ENCODE data around the gene HRH3.

HRH3 gene

DNA sequence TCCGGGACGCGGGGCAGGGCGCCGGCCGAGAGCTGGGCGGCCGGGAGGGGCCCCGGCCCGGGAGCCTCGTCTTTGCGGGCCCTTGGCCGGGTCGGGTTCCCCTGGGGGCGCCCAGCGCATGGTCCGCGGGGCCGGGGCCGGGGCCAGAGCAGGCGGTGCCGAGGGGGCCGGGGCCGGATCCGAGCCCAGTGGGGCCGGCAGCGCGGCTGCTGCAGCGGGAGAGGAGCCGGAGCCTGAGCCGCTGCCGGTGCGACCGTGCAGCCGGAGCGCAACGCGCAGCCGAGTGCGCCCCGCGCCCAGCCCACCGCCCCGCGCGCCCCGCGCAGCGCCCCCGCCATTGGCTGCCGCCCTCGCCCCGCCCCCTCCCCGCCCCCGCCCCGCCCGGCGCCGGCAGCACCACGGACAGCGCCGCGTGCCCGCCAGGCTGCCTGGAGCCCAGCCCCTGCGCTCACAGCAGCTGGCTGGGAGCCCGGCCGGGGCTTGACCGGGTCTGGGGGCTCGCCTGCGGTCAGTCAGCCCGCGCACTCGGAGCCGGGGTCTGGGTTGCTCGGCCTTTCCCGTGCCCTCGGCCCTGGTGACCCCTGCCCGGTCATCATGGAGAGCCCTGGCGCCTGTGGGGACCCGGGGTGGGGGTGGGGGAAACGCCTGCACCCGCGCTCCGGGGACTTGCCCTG, at the start of gene HRH3:
HRH3 (minus strand) TSS at position 287 of the 674 bp plus-strand sequence. CDS start 308 bp downstream, outside the sequence.
- DNase-seq (ENCODE audit: low spot score) = peak; percentile 37

DNA sequence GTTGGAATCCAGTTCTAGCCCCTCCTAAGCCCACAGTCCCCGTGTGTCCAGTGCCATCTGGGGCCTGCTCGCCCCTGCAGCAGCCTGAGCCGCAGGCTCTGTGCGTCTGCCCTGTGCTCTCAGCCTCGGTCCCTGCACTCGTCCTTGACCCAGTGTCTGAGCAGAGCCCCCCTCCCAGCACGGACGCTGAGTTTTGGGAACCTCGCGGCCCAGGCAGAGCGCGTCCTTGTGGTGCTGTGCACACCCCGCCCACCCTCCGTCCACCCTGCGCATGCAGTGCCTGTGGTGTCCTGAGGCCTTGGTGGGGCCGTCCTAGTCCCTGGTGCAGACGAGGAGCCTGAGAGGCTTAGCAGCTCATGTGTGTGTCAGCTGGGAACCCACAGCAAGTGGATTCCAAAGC, 49.8 kb upstream of the HRH3 start:
- no peak for DNase-seq (ENCODE audit: low spot score)

DNA sequence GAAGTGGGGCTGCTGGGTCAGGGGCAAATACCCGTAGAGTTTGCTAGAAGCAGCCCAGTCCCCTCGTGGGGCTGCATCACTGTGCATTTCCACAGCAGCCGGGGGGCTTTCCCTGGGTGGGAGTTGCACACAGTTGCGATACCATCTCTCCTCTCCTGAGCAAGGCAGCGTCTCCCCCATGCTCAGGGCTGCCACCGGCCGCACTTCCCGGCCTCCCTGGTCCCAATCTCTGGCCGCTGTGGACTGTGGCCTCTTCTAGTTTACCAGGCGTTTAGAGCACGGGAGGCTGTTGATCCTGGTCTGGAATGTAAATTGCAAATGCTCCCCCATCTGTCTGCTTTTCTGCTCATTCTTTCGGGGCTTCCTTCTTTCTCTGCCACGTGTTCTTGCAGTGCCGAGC, 49.3 kb upstream of the HRH3 start:
- no peak for DNase-seq (ENCODE audit: low spot score)

DNA sequence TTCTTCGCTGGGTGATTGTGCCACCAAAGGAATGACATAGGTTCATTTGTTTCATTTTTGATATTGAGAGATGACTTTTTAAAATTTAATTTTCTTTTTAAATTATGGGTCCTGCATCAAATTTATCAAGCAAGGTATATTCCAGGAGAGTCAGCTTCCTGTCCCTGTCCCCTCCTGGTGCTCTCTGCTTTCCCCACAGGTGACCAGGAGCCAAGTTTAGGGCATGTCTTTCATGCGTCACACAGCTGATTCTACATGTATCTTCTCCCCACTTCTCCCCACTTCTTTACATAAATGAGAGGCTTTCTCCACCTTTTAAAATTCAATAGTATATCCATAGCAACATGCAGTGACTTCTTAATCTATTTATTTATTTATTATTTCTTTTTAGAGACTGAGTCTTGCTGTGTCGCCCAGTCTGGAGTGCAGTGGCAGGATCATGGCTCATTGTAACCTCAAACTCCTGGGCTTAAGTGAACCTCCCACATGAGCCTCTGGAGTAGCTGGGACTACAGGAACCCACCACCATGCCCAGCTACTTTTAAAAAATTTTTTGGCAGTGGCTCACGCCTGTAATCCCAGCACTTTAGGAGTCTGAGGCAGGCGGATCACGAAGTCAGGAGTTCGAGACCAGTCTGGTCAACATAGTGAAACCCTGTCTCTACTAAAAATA, 48.3 kb upstream of the HRH3 start:
- DNase-seq (ENCODE audit: low spot score) = no peak

DNA sequence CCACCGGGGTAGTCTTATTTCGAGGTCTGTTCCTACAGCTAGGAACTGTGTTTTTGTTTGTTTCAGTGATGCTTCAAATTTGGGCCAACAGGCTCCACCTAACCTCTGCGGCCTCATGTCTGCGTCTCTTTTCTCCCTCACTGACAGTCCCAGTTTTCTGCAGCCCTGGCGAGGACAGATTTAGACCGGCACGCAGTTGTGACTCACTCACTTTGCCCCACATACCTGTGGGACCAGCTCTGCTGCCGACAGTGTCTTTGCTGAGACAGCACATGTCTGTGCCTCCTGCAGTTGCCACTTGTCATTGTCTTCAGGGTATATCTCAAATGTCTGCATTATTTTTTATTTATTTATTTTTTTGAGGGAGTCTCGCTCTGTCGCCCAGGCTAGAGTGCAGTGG, 47.5 kb upstream of the HRH3 start:
- DNase-seq (ENCODE audit: low spot score) = no peak

DNA sequence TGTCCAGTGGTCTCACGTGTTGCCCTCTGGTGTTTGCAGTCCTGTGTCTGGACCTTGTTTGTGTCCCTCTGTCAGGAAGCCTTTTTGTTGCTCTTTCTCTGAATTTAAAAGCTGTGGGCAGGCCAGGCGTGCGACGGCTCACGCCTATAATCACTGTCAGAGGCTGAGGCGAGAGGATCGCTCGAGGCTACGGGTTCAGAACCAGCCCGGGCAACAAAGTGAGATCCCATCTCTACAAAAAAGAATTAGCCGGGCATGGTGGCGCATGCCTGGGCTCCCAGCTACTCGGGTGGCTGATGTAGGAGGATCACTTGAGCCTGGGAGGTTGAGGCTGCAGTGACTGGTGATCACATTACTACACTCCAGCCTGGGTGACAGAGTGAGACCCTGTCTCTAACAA, 46.8 kb upstream of the HRH3 start:
- DNase-seq (ENCODE audit: low spot score) = no peak

DNA sequence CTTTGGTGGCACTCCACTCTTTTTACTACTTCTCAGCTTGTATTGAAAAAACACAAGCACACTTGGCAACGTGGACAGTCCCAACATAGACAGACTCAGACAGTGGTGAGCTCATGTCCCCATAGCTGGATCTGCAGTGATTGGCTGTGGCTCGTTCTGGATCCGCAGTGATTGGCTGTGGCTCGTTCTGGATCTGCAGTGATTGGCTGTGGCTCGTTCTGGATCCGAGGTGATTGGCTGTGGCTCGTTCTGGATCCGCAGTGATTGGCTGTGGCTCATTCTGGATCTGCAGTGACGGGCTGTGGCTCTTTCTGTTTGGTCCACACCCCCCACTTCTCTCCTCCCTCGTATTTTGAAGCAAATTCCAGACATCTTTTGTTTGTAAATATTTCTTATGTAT, 46.3 kb upstream of the HRH3 start:
- DNase-seq (ENCODE audit: low spot score) = no peak

DNA sequence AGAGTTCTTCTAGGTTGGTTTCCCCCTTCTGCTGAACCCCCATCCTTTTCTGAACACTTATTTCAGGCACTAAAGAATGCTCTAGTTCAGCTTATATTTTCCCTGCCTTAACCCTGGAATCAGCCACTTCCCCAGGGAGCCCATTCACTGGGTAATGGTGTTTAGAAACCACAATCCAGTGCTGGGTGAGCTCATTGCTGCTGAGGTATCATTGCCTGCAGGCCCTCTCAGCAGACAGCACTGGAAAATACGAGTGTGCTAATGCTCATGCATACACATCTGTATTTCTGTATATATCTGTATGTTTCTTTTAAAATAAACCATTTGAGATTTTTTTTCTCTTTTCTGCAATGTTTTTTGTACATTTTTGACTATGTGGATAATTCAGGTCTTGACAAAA, 45.3 kb upstream of the HRH3 start:
- DNase-seq (ENCODE audit: low spot score) = no peak

DNA sequence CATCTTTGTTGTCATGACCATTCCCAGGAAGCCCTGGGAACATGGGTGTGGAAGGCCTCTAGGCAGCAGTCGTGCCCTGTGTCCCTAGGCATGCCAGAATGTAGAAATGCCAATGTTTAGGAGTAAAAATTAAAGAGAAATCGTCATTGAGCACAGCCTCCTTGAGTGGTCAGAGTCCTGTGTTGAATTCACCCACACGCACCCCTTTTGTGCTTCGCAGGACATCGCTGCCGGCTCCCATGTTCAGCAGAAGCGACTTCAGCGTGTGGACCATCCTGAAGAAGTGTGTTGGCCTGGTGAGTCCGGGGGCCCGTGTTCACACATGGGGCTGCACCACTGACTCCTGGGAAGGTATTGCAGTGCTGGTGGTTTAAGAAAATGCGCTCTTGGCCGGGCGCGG, 43.3 kb upstream of the HRH3 start:
- DNase-seq (ENCODE audit: low spot score) = no peak

DNA sequence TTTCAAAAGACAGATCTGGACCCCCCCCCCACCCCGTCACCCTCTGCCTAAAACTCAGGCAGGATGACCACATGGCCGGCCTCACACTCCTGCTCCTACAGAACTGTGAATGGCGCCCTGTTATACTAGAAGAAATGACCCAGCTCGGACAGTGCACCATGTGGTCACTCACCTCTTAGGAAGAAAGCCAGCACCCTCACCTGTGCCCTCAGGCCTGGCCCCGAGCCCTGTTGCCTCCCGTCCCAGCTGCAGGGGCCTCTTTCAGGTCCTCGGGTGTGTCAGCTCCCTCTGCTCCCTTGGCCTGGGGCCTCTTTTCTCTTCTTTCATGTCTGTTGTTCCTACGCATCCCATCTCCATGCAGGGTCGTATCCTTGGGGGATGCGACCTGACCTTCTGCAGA, 42.0 kb upstream of the HRH3 start:
- DNase-seq (ENCODE audit: low spot score) = no peak

DNA sequence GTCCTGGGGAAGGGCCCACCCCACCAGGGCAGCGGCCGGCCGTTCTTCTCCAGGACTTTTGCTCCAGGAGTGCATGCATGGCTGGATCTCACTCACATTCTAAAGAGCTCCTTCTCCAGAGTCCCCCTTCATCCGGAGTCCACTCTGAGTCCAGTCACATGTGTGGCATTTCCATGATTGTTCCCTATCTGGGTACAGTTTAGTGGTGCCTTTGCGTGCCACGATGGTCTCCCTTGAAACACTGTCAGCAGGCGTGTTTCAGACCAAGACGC, 39.2 kb upstream of the HRH3 start:
- DNase-seq (ENCODE audit: low spot score) = no peak

DNA sequence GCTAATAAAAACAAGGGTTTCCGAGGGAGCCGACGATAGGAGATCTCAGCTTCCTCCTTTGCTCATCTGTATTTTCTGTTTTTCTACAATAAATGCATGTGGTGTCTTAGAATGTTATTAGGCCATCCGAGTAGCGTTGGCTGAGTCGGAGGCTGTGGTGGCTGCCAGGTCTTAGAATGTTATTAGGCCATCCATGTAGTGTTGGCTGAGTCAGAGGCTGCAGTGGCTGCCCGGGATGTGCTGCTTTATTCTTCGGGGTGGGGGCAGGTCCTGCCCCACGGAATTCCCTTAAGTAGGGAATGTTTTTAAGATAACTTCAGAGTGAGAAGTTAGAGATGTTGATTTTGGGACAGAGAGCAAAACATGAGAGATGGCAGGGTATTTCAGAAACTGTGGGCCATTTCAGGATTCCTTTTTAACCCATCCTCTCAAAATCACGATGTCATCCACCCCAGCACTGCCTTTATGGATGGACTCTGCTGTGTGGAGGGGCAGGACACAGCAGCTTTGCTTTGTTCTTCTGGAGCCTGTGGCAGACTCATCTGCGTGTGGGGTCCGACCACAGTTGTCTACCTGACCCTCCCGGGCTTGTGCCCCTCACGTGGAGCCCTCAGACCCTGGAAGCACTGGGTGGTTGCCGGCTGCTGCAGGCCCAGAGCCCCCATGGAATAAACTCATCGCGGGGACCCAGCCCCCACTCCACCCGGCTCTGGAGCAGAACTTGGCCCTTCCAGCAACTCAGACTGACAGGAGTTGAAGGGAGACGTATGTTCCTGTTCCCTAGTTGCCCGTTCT, 38.6 kb upstream of the HRH3 start:
- no peak for DNase-seq (ENCODE audit: low spot score)

DNA sequence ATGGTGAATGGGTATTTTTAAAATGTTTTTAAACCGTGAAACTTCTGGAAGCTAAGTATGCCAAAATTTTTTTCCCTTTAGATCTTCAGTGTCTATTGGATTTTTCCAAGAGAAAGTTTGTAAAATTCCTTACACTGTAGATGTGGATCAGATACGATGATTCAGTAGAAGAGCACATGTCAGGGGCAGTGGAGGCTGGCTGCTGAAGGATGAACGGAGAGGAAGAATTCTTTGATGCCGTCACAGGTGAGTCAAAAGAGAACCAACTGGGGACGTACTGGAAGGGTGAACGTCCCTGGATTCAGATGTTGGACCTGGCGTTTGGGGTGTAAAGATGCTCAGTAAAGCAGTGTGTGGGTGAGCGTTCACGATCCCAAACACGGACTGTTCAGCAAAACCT, 35.9 kb upstream of the HRH3 start:
- DNase-seq (ENCODE audit: low spot score) = no peak

DNA sequence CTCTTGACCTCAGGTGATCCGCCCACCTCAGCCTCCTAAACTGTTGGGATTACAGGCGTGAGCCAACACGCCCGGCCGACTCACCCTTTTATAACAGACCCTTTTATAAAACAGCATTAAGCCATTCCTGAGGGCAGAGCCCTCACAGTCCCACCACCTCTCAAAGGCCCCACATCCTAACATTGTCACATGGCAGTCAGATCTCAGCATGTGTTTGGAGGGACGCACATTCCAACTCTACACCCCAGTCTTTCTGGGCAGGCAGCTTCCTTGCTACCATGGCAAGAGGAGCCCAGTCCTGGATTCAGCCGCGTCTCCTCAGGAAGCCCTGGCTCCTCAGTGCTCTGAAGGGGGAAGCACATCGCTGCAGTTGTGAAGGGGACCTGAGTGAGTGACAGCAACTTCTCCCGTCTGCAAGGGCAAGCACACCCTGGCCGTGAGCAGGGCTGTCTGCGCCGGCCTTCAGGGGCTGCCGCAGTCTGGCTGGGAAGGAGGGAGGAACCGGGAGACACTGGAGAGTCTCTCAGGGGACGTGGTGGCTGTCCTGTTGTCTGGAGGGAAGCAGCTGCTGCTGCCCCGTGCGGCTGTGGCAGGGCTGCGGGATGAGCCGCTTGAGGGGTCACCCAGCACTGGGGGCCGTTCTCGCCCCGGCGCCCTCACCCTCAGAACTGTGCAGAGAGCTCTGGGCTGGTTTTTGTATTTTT, 34.1 kb upstream of the HRH3 start:
- DNase-seq (ENCODE audit: low spot score) = no peak

DNA sequence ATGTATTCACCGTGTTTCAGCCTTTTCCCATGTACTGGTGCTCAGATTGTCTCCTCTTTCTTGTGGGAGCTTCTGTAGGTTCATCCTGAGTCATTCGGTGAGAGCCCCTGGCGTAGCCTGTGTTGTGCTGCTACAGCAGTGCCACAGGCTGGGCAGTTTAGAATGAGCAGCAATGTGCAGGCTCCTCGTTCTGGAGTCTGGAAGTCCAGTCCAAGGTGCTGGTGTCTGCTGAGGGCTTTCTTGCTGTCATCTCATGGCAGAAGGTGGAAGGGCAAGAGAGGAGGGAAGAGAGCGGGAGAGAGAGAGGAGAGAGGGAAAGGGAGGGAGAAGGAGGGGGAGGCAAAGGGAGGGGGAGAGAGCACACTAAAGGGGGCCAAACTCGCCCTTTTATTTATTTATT, 33.3 kb upstream of the HRH3 start:
- no peak for DNase-seq (ENCODE audit: low spot score)

DNA sequence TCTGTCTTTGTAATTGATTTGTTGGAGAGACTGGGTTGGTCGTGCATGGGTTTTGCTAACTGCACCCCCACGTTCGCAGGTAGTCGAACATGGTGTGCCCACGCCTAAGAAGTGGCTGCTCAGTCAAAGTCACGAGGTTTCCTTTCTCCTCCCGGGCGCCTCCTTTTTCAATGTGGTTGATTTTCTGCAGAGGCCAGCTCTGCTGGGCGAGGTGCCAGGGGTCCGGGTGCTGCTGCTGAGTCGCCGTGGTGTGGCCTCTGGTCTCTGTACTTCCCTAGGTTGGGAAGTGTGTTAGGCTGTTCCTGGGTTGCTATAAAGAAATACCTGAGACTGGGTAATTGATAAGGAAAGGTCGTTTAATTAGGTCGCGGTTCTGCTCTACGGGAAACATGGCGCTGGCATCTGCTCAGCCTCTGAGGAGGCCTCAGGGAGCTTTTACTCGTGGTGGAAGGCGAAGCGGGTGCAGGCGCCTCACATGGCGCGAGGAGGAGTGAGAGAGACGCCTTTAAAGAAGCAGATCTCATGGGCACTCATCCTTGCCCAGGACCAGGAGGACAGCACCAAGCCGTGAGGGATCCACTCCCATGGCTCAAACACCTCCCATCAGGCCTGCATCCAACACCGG, 32.4 kb upstream of the HRH3 start:
- DNase-seq (ENCODE audit: low spot score) = no peak

DNA sequence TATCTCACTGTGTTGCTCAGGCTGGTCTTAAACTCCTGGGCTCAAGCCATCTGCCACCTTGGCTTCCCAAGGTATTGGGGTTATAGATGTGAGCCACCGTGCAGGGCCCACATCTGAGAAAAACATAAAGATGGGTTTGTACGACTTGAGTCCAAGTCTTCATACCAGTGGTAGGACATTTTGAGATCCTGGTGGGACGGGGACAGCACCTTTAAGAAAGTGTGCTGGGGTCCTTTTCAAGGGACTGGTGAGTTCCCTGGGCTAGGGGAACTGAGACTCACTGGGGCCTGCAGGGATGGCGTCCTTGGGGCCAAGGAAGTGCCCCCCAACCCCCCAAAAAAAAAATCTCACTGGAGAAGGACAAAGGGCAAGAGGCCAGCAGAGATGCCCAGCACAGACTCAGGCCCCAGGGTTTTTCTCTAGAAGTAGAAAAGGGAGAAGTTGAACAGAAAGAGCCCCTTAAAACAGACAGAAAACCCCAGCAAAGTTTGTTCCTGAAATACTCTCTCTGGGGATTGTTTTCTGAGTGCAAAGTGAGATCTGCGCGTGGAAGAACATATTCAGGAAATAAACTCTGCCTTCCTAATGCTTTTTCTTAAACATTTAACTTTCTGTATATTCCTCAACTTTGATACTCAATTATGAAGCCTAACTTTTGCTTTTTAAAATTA, 28.9 kb upstream of the HRH3 start:
- DNase-seq (ENCODE audit: low spot score) = no peak

DNA sequence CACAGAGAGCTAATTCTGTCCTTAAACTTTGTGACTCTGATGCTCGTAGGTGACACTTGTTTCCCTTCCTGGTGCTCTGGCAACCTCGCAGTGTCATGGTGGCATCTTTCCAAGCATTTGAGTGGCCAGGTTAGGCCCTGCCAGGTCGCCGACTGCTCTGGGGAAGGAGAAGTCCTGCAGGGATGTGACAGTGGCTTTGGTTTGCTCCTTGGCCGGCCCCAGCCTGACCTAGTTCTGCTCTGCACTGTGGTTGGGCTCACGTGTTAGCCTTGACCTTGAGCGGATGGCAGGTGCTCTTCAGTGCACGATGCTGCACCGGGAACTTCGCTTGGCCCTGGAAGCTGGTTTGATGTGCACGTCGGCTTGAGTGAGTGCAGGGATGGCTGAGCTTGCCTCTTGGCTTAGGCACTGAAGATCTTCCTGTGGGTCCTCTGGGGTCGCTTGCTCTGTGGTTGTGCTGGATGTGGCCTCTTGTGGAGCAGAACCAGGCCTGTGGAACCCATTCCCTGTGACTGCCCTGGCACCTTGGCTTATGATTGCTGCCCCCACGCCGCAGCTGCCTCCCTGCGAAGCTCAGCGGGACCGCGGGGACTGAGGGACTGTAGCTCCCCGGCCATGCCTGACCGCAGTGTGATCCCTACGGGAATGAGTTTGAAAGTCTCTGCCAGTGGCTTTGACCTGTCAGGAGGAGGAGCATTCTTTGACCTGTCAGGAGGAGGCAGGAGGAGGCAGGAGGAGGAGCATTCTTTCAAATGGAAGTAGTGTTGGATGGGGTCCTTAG, 27.0 kb upstream of the HRH3 start:
- DNase-seq (ENCODE audit: low spot score) = no peak

DNA sequence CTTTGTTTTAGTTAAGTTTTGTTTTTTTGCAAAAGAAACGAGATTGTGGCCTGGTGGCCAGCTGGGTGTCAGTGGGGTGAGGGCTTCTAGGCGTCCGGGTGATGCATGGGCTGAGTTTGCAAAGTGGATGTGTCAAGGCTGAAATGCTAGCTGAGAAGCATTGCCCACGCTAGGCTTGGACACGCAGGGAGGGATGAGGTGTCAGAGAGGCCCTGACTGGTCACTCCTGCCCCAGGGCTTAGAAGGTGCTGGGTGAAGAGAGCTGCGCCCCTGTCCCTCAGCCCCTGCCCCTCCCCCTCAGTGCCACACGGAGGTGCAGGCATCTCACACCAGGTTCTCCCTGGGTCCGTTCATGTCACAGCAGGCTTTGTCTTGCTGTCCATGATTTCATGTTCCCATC, 26.4 kb upstream of the HRH3 start:
- no peak for DNase-seq (ENCODE audit: low spot score)

DNA sequence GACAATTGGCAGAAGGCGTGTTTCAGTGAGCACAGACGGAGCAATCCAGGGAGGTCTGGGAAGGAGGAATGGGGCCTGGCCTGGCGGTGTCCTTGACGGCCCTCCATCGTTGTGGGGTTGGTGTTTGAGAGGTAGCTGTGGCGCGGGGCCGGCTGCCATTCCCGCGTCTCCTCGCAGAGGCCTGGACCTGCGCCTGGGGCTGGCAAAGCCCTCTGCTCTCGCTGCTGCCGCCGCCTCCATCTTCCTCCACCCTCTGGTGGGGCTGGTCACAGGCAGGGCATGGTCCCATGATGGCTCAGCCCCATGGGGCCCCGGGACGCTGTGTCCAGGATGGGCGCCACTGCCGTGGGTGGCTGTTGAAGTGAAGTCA, 25.8 kb upstream of the HRH3 start:
- no peak for DNase-seq (ENCODE audit: low spot score)

DNA sequence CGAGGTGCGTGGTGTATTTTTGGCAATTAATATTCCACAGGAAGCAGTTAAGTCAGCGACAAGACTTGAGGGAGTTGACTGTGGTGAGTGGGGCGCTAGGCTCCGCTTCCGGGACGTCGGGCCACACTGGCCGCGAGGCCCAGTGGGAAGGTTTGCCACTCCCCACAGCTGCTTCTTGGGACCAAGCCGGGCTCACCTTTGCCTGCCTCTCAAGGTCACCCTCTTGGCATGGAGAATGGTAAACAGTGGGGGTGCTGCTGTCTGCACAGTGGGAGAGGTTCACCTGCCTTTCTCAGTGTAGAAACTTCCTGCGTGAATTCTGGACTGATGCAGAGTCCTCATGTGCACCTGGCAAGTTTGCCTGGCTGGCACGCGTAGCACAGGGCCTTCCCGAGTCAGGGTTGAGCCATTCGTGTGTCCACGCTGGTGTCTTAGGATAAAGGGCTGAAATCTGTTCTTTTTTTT, 24.6 kb upstream of the HRH3 start:
- no peak for DNase-seq (ENCODE audit: low spot score)
